ENCODE measurements around the gene WHAMM.
"Not testable (repeated sequence)": the region's sequence is repeated elsewhere in the genome, so short reads cannot be mapped to it uniquely, and the experiment has no call there.

WHAMM gene, protein sequence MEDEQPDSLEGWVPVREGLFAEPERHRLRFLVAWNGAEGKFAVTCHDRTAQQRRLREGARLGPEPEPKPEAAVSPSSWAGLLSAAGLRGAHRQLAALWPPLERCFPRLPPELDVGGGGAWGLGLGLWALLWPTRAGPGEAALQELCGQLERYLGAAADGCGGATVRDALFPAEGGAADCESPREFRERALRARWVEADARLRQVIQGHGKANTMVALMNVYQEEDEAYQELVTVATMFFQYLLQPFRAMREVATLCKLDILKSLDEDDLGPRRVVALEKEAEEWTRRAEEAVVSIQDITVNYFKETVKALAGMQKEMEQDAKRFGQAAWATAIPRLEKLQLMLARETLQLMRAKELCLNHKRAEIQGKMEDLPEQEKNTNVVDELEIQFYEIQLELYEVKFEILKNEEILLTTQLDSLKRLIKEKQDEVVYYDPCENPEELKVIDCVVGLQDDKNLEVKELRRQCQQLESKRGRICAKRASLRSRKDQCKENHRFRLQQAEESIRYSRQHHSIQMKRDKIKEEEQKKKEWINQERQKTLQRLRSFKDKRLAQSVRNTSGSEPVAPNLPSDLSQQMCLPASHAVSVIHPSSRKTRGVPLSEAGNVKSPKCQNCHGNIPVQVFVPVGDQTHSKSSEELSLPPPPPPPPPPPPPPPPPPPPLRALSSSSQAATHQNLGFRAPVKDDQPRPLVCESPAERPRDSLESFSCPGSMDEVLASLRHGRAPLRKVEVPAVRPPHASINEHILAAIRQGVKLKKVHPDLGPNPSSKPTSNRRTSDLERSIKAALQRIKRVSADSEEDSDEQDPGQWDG

GRCh38 chr15:82809308-82810060, at the start of gene WHAMM:
Gene WHAMM (plus strand): TSS chr15:82809628. CDS start chr15:82809727, 99 bp downstream.
- DNase-seq (ENCODE audit: low spot score): peak; percentile 99

- DNase-seq (ENCODE audit: low spot score): no peak
These were observed 45.9 kb upstream of the WHAMM start for GRCh38 chr15:82763361-82764116.

- no peak for DNase-seq (ENCODE audit: low spot score)
These were observed 45.3 kb upstream of the WHAMM start for GRCh38 chr15:82764117-82764490.

DNA sequence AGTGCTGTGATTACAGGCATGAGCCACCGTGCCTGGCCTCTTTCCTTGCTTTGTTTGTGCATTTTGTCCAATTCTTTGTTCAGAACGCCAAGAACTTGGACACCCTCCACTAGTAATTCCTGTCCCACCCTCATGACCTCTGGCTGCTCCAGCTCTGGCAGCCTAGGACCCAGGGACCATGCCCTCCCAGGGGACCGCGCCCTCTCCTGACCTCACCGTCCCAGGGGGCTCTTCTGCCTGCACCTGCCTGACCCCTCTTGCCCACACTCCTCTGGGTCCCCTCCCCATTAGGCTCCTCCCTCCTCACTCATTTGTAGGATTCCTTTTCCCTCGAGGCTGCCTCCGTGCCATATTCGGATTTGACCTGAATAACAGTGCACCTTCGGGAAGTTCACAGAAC, 44.7 kb upstream of the WHAMM start:
- no peak for DNase-seq (ENCODE audit: low spot score)

- DNase-seq (ENCODE audit: low spot score): not testable (repeated sequence)
These were observed 43.2 kb upstream of the WHAMM start for GRCh38 chr15:82766201-82766600.

DNA sequence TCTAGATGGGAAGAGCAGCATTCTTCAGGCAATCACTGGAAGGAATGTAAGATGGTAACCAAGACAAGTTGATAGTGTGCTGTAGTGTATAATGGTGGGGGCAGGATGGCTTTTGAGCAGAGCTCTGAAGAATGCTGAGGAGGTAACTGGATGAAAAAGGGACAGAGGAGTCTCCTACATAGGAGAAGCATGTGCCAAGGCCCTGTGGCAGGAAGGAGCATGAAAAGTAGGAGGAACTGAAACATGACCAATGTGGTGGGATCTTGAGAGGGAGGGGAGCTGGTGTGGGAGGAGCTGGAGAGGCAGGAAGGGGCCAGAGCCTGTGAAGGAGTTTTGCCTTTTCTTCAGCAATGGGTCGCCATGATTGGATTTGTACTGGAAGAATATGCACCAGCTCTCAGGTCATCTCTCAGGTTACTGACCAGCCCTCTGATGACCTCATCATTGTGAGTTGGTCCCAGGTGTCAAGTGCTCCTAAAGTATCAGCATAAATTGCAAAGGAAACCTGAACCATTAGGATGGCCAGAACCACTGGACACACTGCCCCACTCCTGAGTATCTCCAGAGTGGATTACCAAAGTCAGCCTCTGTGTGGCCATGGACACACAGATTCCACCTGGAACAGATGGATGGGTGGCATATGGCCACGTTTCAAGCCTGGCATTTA, 42.1 kb upstream of the WHAMM start:
- no peak for DNase-seq (ENCODE audit: low spot score)

- no peak for DNase-seq (ENCODE audit: low spot score)
These were observed 40.9 kb upstream of the WHAMM start for GRCh38 chr15:82768414-82769054.

GRCh38 chr15:82771789-82772607, 37.4 kb upstream of the WHAMM start:
- no peak for DNase-seq (ENCODE audit: low spot score)

GRCh38 chr15:82774496-82774895, 34.9 kb upstream of the WHAMM start:
- peak; percentile 1 for DNase-seq (ENCODE audit: low spot score)

DNA sequence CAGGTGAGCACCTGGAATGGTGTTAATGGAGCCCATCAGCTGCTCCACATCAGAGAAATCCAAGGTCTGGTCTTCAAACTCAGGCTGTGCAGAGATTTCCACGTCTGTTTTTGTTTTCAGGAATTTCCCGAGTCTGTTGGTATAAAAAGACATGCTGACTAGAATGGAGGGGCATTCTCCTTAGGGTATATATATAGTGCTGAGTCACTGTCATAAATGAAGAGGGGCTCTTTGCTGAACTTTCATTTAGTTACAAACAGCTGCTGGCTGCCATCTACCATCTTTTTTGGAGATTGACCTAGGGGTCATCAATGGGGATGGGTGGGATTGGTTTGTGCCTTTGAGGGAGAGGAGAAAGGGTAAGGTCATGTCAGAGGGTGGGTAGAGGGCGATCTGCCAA, 30.7 kb upstream of the WHAMM start:
- no peak for DNase-seq (ENCODE audit: low spot score)

DNA sequence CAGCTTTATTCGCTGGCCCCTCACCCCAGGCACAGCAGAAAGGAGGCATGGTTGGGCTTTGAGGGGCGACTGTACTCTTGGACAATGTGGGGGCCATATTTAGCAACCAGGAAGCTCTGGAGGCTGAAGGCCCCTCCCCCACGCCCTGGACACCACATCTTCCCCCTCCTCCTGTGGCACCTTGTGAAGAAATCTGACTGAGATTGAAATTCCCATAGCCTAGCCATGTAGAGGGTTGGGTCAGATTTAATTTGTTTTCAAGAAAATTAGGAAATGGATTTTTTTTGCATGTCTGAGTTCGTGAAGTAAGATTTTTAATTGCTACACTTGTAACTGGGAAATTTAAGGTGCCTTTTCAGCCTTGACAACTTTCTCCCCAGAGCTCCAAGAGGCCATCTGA, 28.1 kb upstream of the WHAMM start:
- no peak for DNase-seq (ENCODE audit: low spot score)

- DNase-seq (ENCODE audit: low spot score): no peak
These were observed 20.9 kb upstream of the WHAMM start for GRCh38 chr15:82788496-82788895.

- no peak for DNase-seq (ENCODE audit: low spot score)
These were observed 19.9 kb upstream of the WHAMM start for GRCh38 chr15:82789491-82789890.

DNA sequence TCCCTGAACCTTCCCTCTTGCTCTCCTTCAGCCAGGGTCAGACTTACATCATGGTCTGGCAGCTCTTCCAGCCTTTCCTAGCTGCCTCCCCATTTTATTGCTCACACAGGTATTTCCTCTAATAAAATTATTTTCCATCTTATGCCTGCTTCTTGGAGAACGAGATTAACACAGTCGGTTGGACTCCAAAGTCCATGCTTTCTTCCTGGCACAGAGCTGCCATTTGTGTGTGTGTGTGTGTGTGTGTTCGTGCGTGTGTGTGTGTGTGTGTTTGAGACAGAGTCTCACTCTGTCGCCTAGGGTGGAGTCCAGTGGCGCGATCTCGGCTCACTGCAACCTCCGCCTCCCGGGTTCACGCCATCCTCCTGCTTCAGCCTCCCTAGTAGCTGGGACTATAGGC, 19.1 kb upstream of the WHAMM start:
- no peak for DNase-seq (ENCODE audit: low spot score)

- no peak for DNase-seq (ENCODE audit: low spot score)
These were observed 17.4 kb upstream of the WHAMM start for GRCh38 chr15:82792068-82792467.

GRCh38 chr15:82793737-82794136, 15.7 kb upstream of the WHAMM start:
- no peak for DNase-seq (ENCODE audit: low spot score)

DNA sequence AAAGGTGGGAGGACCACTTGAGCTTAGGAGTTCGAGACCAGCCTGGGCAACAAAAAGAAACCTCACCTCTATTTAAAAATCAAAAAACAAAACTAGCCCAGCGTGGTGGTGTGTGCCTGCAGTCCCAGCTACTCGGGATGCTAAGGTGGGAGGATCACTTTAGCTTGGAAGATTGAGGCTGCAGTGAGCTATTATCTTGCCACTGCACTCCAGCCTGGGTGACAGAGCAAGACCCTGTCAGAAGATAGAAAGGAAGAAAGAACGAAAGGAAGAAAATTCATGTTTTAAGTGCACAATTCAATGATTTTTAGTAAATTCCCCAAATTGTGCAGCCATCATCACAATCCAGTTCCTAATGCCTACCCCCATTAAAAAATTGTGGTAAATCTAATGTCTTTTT, 11.3 kb upstream of the WHAMM start:
- DNase-seq (ENCODE audit: low spot score): no peak

- DNase-seq (ENCODE audit: low spot score): no peak
These were observed 10.8 kb upstream of the WHAMM start for GRCh38 chr15:82798531-82799166.

GRCh38 chr15:82799183-82799841, 10.1 kb upstream of the WHAMM start:
- no peak for DNase-seq (ENCODE audit: low spot score)

Data from pons (tissue), 1 donor.